Gastrocnemius medialis (tissue), 4 donors: Measurements from ENCODE around the gene TIFAB. TPM values are rescaled to one million over a fixed set of nuclear protein-coding genes. Genes with fewer than 3 reads are reported as not detected.

ENCODE experiments used
- ATAC-seq, 2 donors: fragments of 150-250 bp; one replicate each; pipeline ENCODE4 v1.9.1; 2016
- DNase-seq, 2 donors: peaks; one replicate each; pipeline ENCODE4 v3.0.0-alpha.2; 2019
- H3K27ac ChIP-seq, 4 donors: fragments of 200-600 bp; sonication (generic); 1 replicate in 1 of 4; 2 replicates in 3 of 4; pipeline ENCODE4 v1.5.1; 2016 to 2018; ENCODE audit warnings: mild to moderate bottlenecking in 2 of 4, moderate library complexity in 1 of 4
- H3K27me3 ChIP-seq, 3 donors: fragments of 200-600 bp; sonication (generic) in 2 of 3; 1 replicate in 1 of 3; 2 replicates in 2 of 3; pipeline versions ENCODE4 v1.5.1 to v1.6.0; 2016 to 2019; ENCODE audit warnings: mild to moderate bottlenecking in 1 of 3, moderate library complexity in 1 of 3
- H3K36me3 ChIP-seq, 2 donors: fragments of 200-600 bp; sonication (generic) in 1 of 2; one replicate each; pipeline ENCODE4 v1.5.1; 2017 to 2018
- H3K4me1 ChIP-seq, 2 donors: fragments of 200-600 bp; sonication (generic) in 1 of 2; one replicate each; pipeline ENCODE4 v1.5.1; 2016 to 2017; ENCODE audit warnings: mild to moderate bottlenecking in 2 of 2
- H3K4me3 ChIP-seq, 4 donors: fragments of 200-600 bp; sonication (generic) in 3 of 4; 1 replicate in 1 of 4; 2 replicates in 3 of 4; pipeline ENCODE4 v1.5.1; 2016 to 2019; ENCODE audit warnings: mild to moderate bottlenecking in 2 of 4
- H3K9me3 ChIP-seq, 3 donors: fragments of 200-600 bp; sonication (generic) in 2 of 3; 1 replicate in 1 of 3; 2 replicates in 2 of 3; pipeline ENCODE4 v1.5.1; 2016 to 2019
- POLR2A ChIP-seq, 2 donors: fragments of 450-650 bp; IDR thresholded peaks; one replicate each; pipeline ENCODE4 v1.6.1; 2017; ENCODE audit warnings: antibody characterized with exemption in 2 of 2, mild to moderate bottlenecking in 2 of 2, moderate library complexity in 2 of 2
- in situ Hi-C, 4 donors: fragments of 200-750 bp; cut with MboI; loops; one replicate each; pipeline versions ENCODE4 v1.15.0 to v1.8.0; 2017; ENCODE audit warnings: low sequenced_read_pairs in 4 of 4
- intact Hi-C: fragments of 100-400 bp; cut with DNase I; formaldehyde crosslinking; loops from one replicate; pipeline ENCODE4 v1.15.1; 2023; ENCODE audit warnings: low total_unique reads
- total RNA-seq, 4 donors: library from RNA; depleted of rRNA; stranded (reverse); fragments of >200 nt; gene quantifications; one replicate each; pipeline versions ENCODE4 v1.1.0 to v1.2.3, GENCODE V29; 2016
- TF ChIP-seq, protein P1 (sequence below), 5 experiments: fragments of 450-650 bp in 3 of 5; fragments of 200-600 bp in 2 of 5; sonication (generic) in 2 of 5; IDR thresholded peaks in 4 of 5; conservative IDR thresholded peaks in 1 of 5; 1 replicate in 4 of 5; 2 replicates in 1 of 5; pipeline ENCODE4 v1.5.1; 2016 to 2019; ENCODE audit warnings: antibody characterized with exemption in 5 of 5, mild to moderate bottlenecking in 3 of 5, moderate library complexity in 3 of 5

Gene TIFAB
- total RNA-seq, 4 donors from 2014 or later = not detected

DNA sequence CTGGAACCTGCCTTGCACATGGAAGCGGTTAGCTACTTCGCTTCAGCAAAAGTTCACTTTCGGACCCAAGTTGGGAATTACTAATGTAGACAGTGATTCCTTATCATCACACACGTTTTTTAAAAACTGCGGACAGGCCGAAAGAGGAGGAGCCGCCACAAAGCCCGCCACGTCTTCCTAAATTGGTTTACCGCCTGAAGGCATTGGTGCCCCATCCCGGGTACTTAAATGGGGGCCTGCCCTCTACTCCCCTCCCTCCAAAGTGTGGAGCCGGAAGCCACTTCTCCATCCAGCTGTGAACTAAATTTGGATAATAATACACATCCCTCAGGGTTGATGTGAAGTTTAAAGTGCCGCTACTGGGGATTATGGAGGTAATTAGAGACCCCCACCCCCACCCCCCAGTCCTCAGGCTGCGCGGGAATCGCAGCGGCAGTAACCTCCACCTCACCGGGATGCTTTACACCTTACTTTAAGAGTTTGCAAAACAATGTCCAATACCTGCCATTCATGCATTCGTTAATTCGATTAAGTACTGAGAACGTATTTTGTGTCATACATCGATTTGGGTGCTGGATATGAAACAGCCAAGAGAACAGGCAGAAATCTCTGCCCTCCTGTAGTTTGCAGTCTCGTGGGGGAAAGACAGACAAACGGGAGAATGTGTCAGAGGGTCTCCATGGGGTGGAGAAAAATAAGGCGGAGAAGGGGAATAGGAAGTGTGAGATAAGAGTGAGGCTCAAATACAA, 52.2 kb downstream of the TIFAB start:
- peak overlapping the region; percentile 76 to 93 (median 82) for H3K27ac ChIP-seq
- no peak for ATAC-seq

DNA sequence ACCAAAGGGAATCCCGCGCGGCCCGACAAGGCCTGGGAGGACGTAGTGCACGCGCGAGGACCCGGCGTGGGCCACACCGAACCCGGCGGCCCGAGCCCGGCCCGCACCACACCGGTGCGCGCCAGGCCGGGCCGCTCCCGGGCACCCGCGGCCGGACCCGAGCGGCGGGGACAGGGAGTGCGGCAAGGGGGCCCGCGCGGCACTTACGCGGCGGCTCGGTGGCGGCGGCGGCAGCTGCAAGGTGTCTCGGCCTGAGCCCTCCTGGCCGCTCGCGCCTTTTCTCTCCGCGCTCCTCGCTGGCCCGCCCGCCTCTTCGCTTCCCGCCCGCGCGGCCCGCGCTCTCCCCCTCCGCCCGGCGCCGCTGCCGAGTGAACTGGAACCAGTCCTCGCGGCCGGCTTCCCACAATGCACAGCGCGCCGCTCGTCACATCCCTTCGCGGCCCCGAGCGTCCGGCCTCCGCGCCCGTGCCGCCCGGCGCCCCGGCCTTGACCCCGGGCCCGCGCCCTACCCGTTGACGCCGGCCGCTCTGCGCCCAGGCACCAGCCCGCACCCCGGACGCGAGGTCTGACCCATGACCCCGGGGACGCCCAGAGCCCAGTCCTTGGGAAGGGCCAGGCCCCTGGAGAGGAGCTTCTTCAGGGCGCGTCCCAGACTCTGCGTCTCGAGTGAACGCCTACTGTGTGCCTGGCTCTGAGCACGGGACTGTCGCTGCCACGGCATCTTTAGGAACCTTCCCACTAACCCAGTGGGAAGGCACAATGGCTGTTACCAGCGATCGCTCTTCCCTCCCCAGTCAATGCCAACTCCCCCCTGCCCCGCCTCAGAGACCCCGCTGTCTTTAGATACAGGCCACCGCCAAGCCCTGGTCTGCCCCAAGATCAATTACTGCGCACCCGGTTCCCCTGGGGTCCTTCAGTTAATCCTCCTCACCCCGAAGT, 53.0 kb downstream of the TIFAB start, which contains the start of gene MACROH2A1:
Gene MACROH2A1 (minus strand): TSS at position 377 of the 939 bp plus-strand sequence. CDS start 10,138 bp downstream, outside the sequence.
- peak; percentile 70 to 84 for DNase-seq
- no peaks in the 10 kb centered on the region for H3K27me3 ChIP-seq
- peak within 1 kb of the TSS; percentile 76 to 93 (median 82) for H3K27ac ChIP-seq
- no peaks in the 10 kb centered on the region for H3K36me3 ChIP-seq
- peak; percentile 80 to 93 for ATAC-seq
- intact Hi-C loops = loop anchor here (2.0 to 10.0 kb wide), 3 partner anchors 34 to 154 kb away; no protein-coding TSS in a partner anchor
- TF ChIP-seq, protein P1, sequence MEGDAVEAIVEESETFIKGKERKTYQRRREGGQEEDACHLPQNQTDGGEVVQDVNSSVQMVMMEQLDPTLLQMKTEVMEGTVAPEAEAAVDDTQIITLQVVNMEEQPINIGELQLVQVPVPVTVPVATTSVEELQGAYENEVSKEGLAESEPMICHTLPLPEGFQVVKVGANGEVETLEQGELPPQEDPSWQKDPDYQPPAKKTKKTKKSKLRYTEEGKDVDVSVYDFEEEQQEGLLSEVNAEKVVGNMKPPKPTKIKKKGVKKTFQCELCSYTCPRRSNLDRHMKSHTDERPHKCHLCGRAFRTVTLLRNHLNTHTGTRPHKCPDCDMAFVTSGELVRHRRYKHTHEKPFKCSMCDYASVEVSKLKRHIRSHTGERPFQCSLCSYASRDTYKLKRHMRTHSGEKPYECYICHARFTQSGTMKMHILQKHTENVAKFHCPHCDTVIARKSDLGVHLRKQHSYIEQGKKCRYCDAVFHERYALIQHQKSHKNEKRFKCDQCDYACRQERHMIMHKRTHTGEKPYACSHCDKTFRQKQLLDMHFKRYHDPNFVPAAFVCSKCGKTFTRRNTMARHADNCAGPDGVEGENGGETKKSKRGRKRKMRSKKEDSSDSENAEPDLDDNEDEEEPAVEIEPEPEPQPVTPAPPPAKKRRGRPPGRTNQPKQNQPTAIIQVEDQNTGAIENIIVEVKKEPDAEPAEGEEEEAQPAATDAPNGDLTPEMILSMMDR (IDR thresholded peaks at IDR 0.05 in 4 of 5, conservative IDR thresholded peaks at IDR 0.05 in 1 of 5) = peak in 4 of 5 experiments; percentile 10 to 29 (median 15)
- TF ChIP-seq POLR2A (IDR thresholded peaks at IDR 0.05) = peak; percentile 95 to 97
- in situ Hi-C loops = no loop called here
- H3K4me3 ChIP-seq = peak within 1 kb of the TSS; percentile 70 to 96 (median 81)
- no peaks in the 10 kb centered on the region for H3K9me3 ChIP-seq
- H3K4me1 ChIP-seq = peaks cover 37 to 45% of the 10 kb centered on the region in 2 donors

More for the DNA sequence above, 52.2 kb downstream of the TIFAB start:
- no peaks in the 10 kb centered on the region for H3K27me3 ChIP-seq
- intact Hi-C loops (loop anchor here (2.0 to 10.0 kb wide), 3 partner anchors 33 to 155 kb away; no protein-coding TSS in a partner anchor), in situ Hi-C loops (no loop called here)
- TF ChIP-seq, protein P1 (IDR thresholded peaks at IDR 0.05 in 4 of 5, conservative IDR thresholded peaks at IDR 0.05 in 1 of 5) = no peak
- no peak for TF ChIP-seq POLR2A (IDR thresholded peaks at IDR 0.05)
- H3K9me3 ChIP-seq = no peaks in the 10 kb centered on the region
- H3K36me3 ChIP-seq = no peaks in the 10 kb centered on the region
- H3K4me3 ChIP-seq = peak overlapping the region; percentile 70 to 96 (median 81)
- no peak for DNase-seq
- peaks cover 29 to 36% of the 10 kb centered on the region in 2 donors for H3K4me1 ChIP-seq

DNA sequence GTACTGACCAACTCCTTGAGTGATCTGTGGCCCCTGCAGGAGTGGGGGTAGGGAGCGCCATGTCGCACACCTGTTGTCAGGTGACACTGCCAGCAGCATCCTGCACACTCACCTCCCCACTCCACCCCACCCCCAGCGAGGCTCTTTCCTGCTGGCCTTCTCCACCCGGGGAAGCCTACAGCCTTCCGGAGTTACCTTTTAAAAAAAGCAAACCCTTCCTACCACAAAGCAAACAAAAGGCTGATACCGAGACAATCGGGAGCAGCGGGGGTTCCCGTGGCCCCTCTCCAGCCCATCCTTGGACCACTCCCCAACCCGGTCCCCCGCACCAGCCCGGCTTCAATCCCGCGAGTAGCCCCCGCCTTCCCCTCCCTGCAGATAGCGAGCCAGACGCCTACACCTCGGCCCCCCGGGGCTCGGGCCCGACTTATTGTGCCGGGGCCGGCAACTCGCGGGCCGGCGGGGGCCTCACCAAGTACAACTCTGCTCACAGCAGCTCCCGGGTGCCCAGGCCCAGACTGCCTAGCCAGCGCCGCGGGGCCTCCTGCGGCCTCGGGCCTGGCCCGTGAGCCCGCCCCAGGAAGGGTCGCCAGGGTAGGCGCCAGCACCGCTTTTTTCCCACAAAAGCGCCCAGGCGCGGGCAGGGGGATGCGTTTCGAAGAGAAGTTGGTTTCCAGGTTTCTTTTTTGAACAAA, 53.8 kb downstream of the TIFAB start:
- H3K4me1 ChIP-seq = peaks cover 45 to 53% of the 10 kb centered on the region in 2 donors
- DNase-seq = peak; percentile 32 to 49
- no peaks in the 10 kb centered on the region for H3K36me3 ChIP-seq
- TF ChIP-seq, protein P1 (IDR thresholded peaks at IDR 0.05 in 4 of 5, conservative IDR thresholded peaks at IDR 0.05 in 1 of 5) = no peak
- no peak for TF ChIP-seq POLR2A (IDR thresholded peaks at IDR 0.05)
- H3K27me3 ChIP-seq = no peaks in the 10 kb centered on the region
- in situ Hi-C loops (no loop called here), intact Hi-C loops (loop anchor here (2.0 to 10.0 kb wide), 3 partner anchors 34 to 154 kb away; no protein-coding TSS in a partner anchor)
- no peaks in the 10 kb centered on the region for H3K9me3 ChIP-seq
- peak; percentile 43 to 57 for ATAC-seq
- peak overlapping the region; percentile 70 to 96 (median 81) for H3K4me3 ChIP-seq
- peak overlapping the region; percentile 76 to 93 (median 82) for H3K27ac ChIP-seq

Other genes starting within 250 kb of the TIFAB start
- 100 to 1,000 TPM; 104 to 167 (median 136) TPM for gene MACROH2A1, start 53.1 kb downstream of the TIFAB start, total RNA-seq
- gene DCANP1, start 5.0 kb downstream of the TIFAB start, total RNA-seq = not detected
- gene NEUROG1, start 83.6 kb upstream of the TIFAB start, total RNA-seq = not detected
- gene CXCL14, start 126.6 kb upstream of the TIFAB start, total RNA-seq = 10 to 100 TPM in 3 of 4 donors, 1 to 10 TPM in 1; 2.3 to 96.2 (median 17.8) TPM